Caco-2 (cell line): ENCODE data around the gene SCTR. TPM values are rescaled to one million over a fixed set of nuclear protein-coding genes. Genes with fewer than 3 reads are reported as not detected.

Source experiments
- BruUV-seq: library from RNA; stranded (reverse); fragments of 400-500 nt; replicated peaks from 2 replicates; lab custom pipeline; 2021; lab: Mats Ljungman, UMichigan
- CTCF ChIA-PET: fragments of 300-600 bp; sonication (Branson Sonifier 250); formaldehyde crosslinking; loops from one replicate; lab custom pipeline; 2022; ENCODE audit warnings: antibody characterized with exemption; lab: Charles Lee
- POLR2A ChIA-PET: fragments of 300-600 bp; sonication (Branson Sonifier 250); formaldehyde crosslinking; loops from one replicate; lab custom pipeline; 2022; ENCODE audit warnings: antibody characterized with exemption; lab: Charles Lee
- DNase-seq, 2 experiments: peaks; one replicate each; pipeline versions ENCODE4 v3.0.0 to v3.0.0-alpha.2; 2020 to 2022
- H3K27me3 ChIP-seq: replicated peaks from 2 replicates; pipeline ENCODE4 v1.6.0; 2011; ENCODE audit warnings: low read length; ENCODE audit not compliant: control insufficient read depth, insufficient read depth
- H3K36me3 ChIP-seq: 2 replicates; pipeline ENCODE4 v1.5.1; 2011; ENCODE audit warnings: low read length; ENCODE audit not compliant: control insufficient read depth, insufficient read depth
- H3K4me1 ChIP-seq: fragments of 250-450 bp; sonication (Bioruptor Pico); 2 replicates; pipeline ENCODE4 v1.5.1; 2020; ENCODE audit warnings: mild to moderate bottlenecking
- H3K4me3 ChIP-seq: 2 replicates; pipeline ENCODE4 v1.5.1; 2011; ENCODE audit warnings: low read depth, mild to moderate bottlenecking, control low read depth, low read length
- H3K9me3 ChIP-seq: fragments of 250-450 bp; sonication (Bioruptor Pico); 2 replicates; pipeline ENCODE4 v1.5.1; 2020; ENCODE audit warnings: mild to moderate bottlenecking, moderate library complexity
- H3K27ac Mint-ChIP-seq: one replicate; pipeline ENCODE4 v1.8.0; 2022; ENCODE audit warnings: mixed read lengths; ENCODE audit not compliant: unreplicated experiment
- H3K27me3 Mint-ChIP-seq: one replicate; pipeline ENCODE4 v1.8.0; 2022; ENCODE audit warnings: mixed read lengths; ENCODE audit not compliant: insufficient read depth, unreplicated experiment
- H3K36me3 Mint-ChIP-seq: one replicate; pipeline ENCODE4 v1.8.0; 2022; ENCODE audit warnings: mild to moderate bottlenecking, mixed read lengths; ENCODE audit not compliant: insufficient read depth, unreplicated experiment
- H3K4me1 Mint-ChIP-seq: one replicate; pipeline ENCODE4 v1.8.0; 2022; ENCODE audit warnings: low read depth, mixed read lengths; ENCODE audit not compliant: unreplicated experiment
- H3K4me3 Mint-ChIP-seq: one replicate; pipeline ENCODE4 v1.8.0; 2022; ENCODE audit warnings: mild to moderate bottlenecking, moderate library complexity, mixed read lengths; ENCODE audit not compliant: unreplicated experiment
- H3K9me3 Mint-ChIP-seq: one replicate; pipeline ENCODE4 v1.8.0; 2022; ENCODE audit warnings: mixed read lengths; ENCODE audit not compliant: unreplicated experiment
- intact Hi-C: fragments of 100-400 bp; cut with micrococcal nuclease; formaldehyde crosslinking; loops from one replicate; pipeline ENCODE4 v1.10.0; 2022; ENCODE audit not compliant: unreplicated experiment
- total RNA-seq: library from RNA; stranded (reverse); gene quantifications from 2 replicates; pipeline ENCODE4 v1.2.3, GENCODE V29; 2022
- TF ChIP-seq, protein P1 (sequence below), 2 experiments: fragments of 200-600 bp in 1 of 2; IDR thresholded peaks; 1 replicate in 1 of 2; 2 replicates in 1 of 2; pipeline versions ENCODE4 v1.5.1 to v1.8.0; 2011 to 2022; ENCODE audit warnings: antibody characterized with exemption in 1 of 2, control low read depth in 1 of 2, inconsistent platforms in 1 of 2, low read depth in 1 of 2, low read length in 1 of 2, mild to moderate bottlenecking in 1 of 2, moderate library complexity in 1 of 2; ENCODE audit not compliant: insufficient read depth in 1 of 2, severe bottlenecking in 1 of 2, unreplicated experiment in 1 of 2

SCTR gene
- total RNA-seq, 1 experiment from 2014 or later = not detected

DNA sequence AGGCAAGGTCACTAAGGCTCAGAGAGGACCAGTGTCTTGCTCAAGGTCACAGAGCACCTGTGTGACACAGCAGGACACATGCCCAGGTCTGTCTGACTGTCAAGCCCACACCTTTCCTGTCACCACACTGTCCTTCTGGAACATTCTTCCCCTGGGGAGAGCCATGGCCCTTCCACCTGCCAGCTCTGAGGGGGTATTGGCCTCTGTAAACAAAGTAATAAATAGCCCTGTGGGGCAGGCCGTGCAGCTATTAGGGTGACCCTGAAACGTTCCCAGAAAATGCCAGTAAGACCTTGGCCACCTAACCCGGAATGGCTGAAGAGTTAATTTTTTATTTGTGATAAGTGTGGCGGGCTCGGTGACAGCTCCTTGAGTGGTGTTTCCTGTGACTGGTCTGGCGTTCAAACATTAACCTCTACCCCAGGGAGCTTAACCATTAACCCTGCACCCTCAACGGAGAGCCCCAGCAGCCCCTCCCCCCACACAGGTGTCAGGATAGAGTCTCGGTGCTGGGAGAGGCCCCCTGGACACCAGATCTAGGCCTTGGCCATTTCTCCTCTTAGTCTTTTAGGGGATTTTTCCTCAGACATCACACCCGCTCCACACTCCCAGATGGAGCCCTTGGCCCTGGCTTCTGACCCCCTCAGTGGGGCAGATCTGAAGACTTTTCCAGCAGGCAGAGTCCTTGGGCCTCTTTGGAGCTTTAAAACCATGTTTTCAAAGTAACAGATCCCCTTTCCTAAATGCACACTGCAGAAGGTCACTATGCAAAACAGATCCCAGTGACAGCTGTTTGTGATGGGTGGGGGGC is 36.6 kb downstream of the SCTR start:
- Histone ChIP-seq H3K4me3 (no peak overlapping the region), H3K36me3 (no peaks in the 10 kb centered on the region), H3K27me3 (no peaks in the 10 kb centered on the region), H3K4me1 (peaks cover 69% of the 10 kb centered on the region), H3K9me3 (no peaks in the 10 kb centered on the region)
- intact Hi-C loops = loop anchor here (1.0 to 5.0 kb wide), 3 partner anchors 57 to 120 kb away; partner anchors contain the start of gene CFAP221
- Mint-ChIP-seq H3K4me3 (peak overlapping the region; percentile 43), H3K4me1 (peaks cover 67% of the 10 kb centered on the region), H3K36me3 (peaks cover 19% of the 10 kb centered on the region), H3K27me3 (no peaks in the 10 kb centered on the region), H3K9me3 (no peaks in the 10 kb centered on the region), H3K27ac (peak overlapping the region; percentile 80)
- BruUV-seq = no TSS peak
- CTCF ChIA-PET = interaction anchor here (0.8 to 1.7 kb wide), 5 partner anchors 8 to 137 kb away, joined by 3 to 13 read pairs (median 3); no protein-coding TSS in a partner anchor
- peak; percentile 93 to 95 for DNase-seq
- TF ChIP-seq, protein P1, sequence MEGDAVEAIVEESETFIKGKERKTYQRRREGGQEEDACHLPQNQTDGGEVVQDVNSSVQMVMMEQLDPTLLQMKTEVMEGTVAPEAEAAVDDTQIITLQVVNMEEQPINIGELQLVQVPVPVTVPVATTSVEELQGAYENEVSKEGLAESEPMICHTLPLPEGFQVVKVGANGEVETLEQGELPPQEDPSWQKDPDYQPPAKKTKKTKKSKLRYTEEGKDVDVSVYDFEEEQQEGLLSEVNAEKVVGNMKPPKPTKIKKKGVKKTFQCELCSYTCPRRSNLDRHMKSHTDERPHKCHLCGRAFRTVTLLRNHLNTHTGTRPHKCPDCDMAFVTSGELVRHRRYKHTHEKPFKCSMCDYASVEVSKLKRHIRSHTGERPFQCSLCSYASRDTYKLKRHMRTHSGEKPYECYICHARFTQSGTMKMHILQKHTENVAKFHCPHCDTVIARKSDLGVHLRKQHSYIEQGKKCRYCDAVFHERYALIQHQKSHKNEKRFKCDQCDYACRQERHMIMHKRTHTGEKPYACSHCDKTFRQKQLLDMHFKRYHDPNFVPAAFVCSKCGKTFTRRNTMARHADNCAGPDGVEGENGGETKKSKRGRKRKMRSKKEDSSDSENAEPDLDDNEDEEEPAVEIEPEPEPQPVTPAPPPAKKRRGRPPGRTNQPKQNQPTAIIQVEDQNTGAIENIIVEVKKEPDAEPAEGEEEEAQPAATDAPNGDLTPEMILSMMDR (IDR thresholded peaks at IDR 0.05; ENCODE audit: insufficient read depth in 1 of 2, low read depth in 1 of 2, low read length in 1 of 2, severe bottlenecking in 1 of 2, unreplicated experiment in 1 of 2) = peak in 1 of 2 experiments; percentile 22
- POLR2A ChIA-PET = interaction anchor here (0.5 to 1.0 kb wide), 5 partner anchors 8 to 525 kb away, joined by 5 to 6 read pairs (median 6); partner anchors contain the start of genes EPB41L5 and TMEM37

DNA sequence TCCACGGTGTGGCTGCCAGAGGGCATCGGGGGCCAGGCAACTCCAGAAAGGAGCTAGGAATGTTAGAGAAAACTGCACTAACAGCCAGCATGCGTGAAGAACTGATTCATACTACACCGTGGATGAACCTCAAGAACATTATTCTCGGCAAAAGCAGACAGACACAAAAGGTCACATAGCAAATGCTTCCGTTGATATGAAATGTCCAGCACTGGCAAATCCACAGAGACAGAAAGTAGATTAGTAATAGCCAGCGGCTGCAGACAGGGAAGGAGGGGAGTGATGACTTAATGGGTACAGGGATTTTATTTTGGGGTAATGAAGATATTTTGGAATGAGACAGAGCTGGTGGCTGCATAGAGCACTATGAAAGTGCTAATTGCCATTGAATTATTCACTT is 37.4 kb downstream of the SCTR start:
- H3K36me3 ChIP-seq = no peaks in the 10 kb centered on the region
- peaks cover 60% of the 10 kb centered on the region for H3K4me1 Mint-ChIP-seq
- peak overlapping the region; percentile 80 for H3K27ac Mint-ChIP-seq
- H3K4me1 ChIP-seq = peaks cover 70% of the 10 kb centered on the region
- H3K4me3 Mint-ChIP-seq = peak overlapping the region; percentile 17
- no TSS peak for BruUV-seq
- CTCF ChIA-PET = interaction anchor here (1.7 to 2.5 kb wide), 2 partner anchors 9 to 10 kb away, joined by 8 to 18 read pairs; no protein-coding TSS in a partner anchor
- H3K4me3 ChIP-seq = no peak overlapping the region
- H3K27me3 Mint-ChIP-seq = no peaks in the 10 kb centered on the region
- TF ChIP-seq, protein P1 (IDR thresholded peaks at IDR 0.05; ENCODE audit: insufficient read depth in 1 of 2, low read depth in 1 of 2, low read length in 1 of 2, severe bottlenecking in 1 of 2, unreplicated experiment in 1 of 2) = no peak
- intact Hi-C loops = loop anchor here (1.0 to 5.0 kb wide), 3 partner anchors 57 to 120 kb away; partner anchors contain the start of gene CFAP221
- H3K9me3 ChIP-seq = no peaks in the 10 kb centered on the region
- DNase-seq = no peak
- peaks cover 15% of the 10 kb centered on the region for H3K36me3 Mint-ChIP-seq
- no peaks in the 10 kb centered on the region for H3K9me3 Mint-ChIP-seq
- POLR2A ChIA-PET = no interaction called here
- H3K27me3 ChIP-seq = no peaks in the 10 kb centered on the region

DNA sequence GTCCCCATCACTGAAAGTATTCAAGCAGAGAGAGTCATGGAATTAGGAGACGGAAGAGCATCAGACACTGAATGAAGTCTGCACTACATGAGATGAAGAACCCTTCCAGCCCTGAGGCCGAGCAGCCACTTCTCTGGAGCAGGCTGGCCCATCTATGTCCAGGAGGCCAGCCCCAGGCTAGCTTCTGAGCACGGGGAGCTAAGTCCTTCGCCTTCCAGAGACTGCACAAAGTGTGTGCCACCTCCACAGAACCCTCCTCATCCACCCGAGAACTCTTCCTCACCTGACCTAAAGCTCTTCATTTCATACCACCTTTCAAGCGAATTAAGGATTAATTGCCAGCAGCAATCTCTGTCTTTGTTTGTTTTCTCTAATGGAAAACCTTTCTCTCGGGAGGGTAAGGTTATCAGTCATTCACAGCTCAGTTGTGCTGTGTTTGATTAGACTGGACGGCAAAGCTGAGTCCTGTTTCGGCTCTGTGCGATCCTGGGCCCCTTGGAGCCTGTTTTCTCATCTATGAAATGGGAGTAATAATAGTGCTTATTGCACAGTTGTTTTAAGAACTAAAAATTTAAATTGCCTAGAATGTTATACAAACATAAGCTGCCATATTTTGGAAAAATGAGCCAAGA is 38.0 kb downstream of the SCTR start:
- ChIA-PET POLR2A (no interaction called here), CTCF (interaction anchor here (0.6 to 2.5 kb wide), 3 partner anchors 9 to 631 kb away, joined by 3 to 18 read pairs (median 8); no protein-coding TSS in a partner anchor)
- H3K4me1 Mint-ChIP-seq = peaks cover 56% of the 10 kb centered on the region
- H3K36me3 ChIP-seq = no peaks in the 10 kb centered on the region
- no peak for DNase-seq
- peak overlapping the region; percentile 80 for H3K27ac Mint-ChIP-seq
- H3K4me3 ChIP-seq = no peak overlapping the region
- peak overlapping the region; percentile 17 for H3K4me3 Mint-ChIP-seq
- no peaks in the 10 kb centered on the region for H3K27me3 Mint-ChIP-seq
- peaks cover 12% of the 10 kb centered on the region for H3K36me3 Mint-ChIP-seq
- H3K9me3 Mint-ChIP-seq = no peaks in the 10 kb centered on the region
- H3K27me3 ChIP-seq = no peaks in the 10 kb centered on the region
- intact Hi-C loops = loop anchor here (5.0 kb wide), 1 partner anchor 59 kb away; no protein-coding TSS in a partner anchor
- BruUV-seq = no TSS peak
- peaks cover 64% of the 10 kb centered on the region for H3K4me1 ChIP-seq
- TF ChIP-seq, protein P1 (IDR thresholded peaks at IDR 0.05; ENCODE audit: insufficient read depth in 1 of 2, low read depth in 1 of 2, low read length in 1 of 2, severe bottlenecking in 1 of 2, unreplicated experiment in 1 of 2) = no peak
- no peaks in the 10 kb centered on the region for H3K9me3 ChIP-seq
